Neutrophil (primary cell): ENCODE measurements around the gene PGM3.
"Not testable (repeated sequence)": the region's sequence is repeated elsewhere in the genome, so short reads cannot be mapped to it uniquely, and the experiment has no call there.

Experiments used
- H3K27ac ChIP-seq: fragments of 200-600 bp; sonication (generic); 2 replicates; pipeline ENCODE4 v1.5.1; 2016; ENCODE audit warnings: mild to moderate bottlenecking, moderate library complexity
- H3K27me3 ChIP-seq: fragments of 200-600 bp; sonication (generic); 2 replicates; pipeline ENCODE4 v1.6.0; 2016; ENCODE audit warnings: mild to moderate bottlenecking
- H3K36me3 ChIP-seq: fragments of 200-600 bp; sonication (generic); 2 replicates; pipeline ENCODE4 v1.5.1; 2017
- H3K4me1 ChIP-seq, 2 experiments: fragments of 200-600 bp in 1 of 2; sonication (generic) in 1 of 2; 1 replicate in 1 of 2; 2 replicates in 1 of 2; pipeline versions ENCODE4 v1.5.1 to v1.6.1; 2013 to 2016; ENCODE audit warnings: low read depth in 1 of 2, low read length in 1 of 2, mild to moderate bottlenecking in 1 of 2, moderate library complexity in 1 of 2; ENCODE audit not compliant: control insufficient read depth in 1 of 2, insufficient read depth in 1 of 2
- H3K4me3 ChIP-seq, 2 experiments: fragments of 200-600 bp in 1 of 2; sonication (generic) in 1 of 2; 1 replicate in 1 of 2; 2 replicates in 1 of 2; pipeline ENCODE4 v1.5.1; 2013 to 2016; ENCODE audit warnings: low read depth in 1 of 2, low read length in 1 of 2, mild to moderate bottlenecking in 1 of 2, moderate library complexity in 1 of 2
- H3K9me3 ChIP-seq: fragments of 200-600 bp; sonication (generic); 2 replicates; pipeline ENCODE4 v1.5.1; 2016
- TF ChIP-seq, protein P1 (sequence below): fragments of 200-600 bp; sonication (generic); IDR thresholded peaks from 2 replicates; pipeline ENCODE4 v1.5.1; 2016; ENCODE audit warnings: antibody characterized with exemption

Gene PGM3

DNA sequence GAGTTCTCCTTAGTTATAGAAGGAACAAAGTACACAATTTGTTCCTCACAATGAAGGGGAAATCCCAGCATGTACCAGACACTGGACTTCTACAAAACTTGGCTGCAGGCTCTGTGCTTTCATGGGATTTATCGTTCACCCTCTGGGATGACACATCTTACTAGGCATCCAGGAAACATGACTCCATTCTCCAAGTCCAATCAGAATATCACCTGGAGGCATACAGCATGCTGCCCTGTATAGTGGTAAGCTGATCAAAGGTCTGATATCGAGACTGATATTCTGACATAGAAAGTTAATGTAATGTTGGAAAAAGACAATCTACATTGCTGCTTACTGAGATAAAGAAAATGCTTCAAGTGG, 6.8 kb upstream of the PGM3 start:
- peaks cover 15% of the 10 kb centered on the region for H3K27me3 ChIP-seq
- TF ChIP-seq, protein P1, sequence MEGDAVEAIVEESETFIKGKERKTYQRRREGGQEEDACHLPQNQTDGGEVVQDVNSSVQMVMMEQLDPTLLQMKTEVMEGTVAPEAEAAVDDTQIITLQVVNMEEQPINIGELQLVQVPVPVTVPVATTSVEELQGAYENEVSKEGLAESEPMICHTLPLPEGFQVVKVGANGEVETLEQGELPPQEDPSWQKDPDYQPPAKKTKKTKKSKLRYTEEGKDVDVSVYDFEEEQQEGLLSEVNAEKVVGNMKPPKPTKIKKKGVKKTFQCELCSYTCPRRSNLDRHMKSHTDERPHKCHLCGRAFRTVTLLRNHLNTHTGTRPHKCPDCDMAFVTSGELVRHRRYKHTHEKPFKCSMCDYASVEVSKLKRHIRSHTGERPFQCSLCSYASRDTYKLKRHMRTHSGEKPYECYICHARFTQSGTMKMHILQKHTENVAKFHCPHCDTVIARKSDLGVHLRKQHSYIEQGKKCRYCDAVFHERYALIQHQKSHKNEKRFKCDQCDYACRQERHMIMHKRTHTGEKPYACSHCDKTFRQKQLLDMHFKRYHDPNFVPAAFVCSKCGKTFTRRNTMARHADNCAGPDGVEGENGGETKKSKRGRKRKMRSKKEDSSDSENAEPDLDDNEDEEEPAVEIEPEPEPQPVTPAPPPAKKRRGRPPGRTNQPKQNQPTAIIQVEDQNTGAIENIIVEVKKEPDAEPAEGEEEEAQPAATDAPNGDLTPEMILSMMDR = no peak
- H3K4me3 ChIP-seq = no peak overlapping the region
- no peaks in the 10 kb centered on the region for H3K36me3 ChIP-seq
- H3K9me3 ChIP-seq = no peaks in the 10 kb centered on the region
- no peaks in the 10 kb centered on the region for H3K4me1 ChIP-seq
- H3K27ac ChIP-seq = no peak overlapping the region

GRCh38 chr6:83199173-83199862, 6.3 kb upstream of the PGM3 start:
- H3K27ac ChIP-seq = no peak overlapping the region

GRCh38 chr6:83198486-83199172, 5.6 kb upstream of the PGM3 start:
- Histone ChIP-seq H3K4me1 (peaks cover 7% of the 10 kb centered on the region in 2 experiments), H3K4me3 (no peak overlapping the region), H3K36me3 (no peaks in the 10 kb centered on the region), H3K27ac (no peak overlapping the region), H3K9me3 (no peaks in the 10 kb centered on the region), H3K27me3 (peaks cover 27% of the 10 kb centered on the region)
- TF ChIP-seq, protein P1 = no peak

More at GRCh38 chr6:83199173-83199862, 6.3 kb upstream of the PGM3 start:
- no peak overlapping the region for H3K4me3 ChIP-seq
- H3K36me3 ChIP-seq = no peaks in the 10 kb centered on the region
- peaks cover 0 to under 1% of the 10 kb centered on the region in 2 experiments for H3K4me1 ChIP-seq
- peaks cover 20% of the 10 kb centered on the region for H3K27me3 ChIP-seq
- H3K9me3 ChIP-seq = no peaks in the 10 kb centered on the region
- TF ChIP-seq, protein P1 = no peak

DNA sequence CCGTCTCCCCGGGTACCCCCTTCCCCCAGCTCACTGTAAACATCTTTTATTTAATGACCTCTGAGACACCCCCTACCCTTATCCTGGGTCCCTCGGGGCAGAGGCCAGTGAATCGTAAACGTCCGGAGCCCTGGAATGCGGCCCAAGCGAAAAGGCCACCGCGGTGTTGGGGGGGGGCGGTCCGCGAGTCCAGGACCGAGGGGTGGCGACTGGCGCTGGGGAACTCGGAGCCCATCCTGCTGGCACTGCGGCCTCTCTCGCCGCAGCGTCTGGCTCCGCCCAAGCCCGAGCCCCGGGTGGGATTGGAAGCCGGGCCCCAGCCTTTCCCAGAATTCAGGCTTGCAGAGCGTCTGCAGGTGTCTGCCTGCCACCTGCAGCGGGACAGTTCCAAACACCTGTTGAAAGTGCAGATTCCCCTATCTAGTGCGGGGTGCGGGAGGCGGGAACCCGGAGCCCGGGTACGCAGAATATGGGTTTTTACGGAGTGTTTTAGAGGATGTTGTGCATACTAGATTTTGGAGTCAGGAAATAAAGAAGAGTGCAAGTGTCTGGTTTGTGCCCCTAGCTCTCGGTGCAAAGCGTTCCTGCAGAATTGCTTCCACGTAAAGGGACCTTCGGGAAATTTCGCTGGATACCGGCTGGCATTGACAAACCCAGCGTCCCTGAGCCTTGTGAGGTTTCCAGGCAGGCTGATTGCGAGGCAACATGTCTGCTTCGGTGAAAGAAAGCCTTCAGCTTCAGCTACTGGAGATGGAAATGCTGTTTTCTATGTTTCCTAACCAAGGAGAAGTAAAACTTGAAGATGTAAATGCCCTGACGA, 892 bp upstream of the PGM3 start:
- Histone ChIP-seq H3K4me3 (peak overlapping the region; percentile 83 to 86), H3K27ac (no peak overlapping the region)

DNA sequence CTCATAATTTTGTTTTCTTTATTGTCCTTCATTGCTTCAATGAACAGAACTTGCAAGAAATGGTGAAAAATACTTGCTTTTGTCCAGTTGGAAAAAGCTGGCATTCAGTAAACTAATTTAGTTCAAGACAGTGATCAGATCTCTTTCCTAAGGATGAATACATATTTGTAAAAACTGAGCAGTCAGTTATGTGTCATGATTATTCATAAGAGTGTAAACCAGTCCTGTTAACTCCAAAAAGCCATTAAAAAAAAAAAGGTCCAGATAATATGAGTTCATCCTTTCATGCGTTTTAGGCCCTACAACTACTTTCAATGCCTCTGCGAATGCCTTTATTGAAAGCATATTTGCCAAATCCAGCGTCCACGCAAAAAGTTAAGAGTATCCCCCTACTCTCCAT, 609 bp downstream of the PGM3 start:
- Histone ChIP-seq H3K9me3 (no peaks in the 10 kb centered on the region), H3K4me1 (peaks cover 17 to 19% of the 10 kb centered on the region in 2 experiments), H3K27ac (peak overlapping the region; percentile 45), H3K36me3 (no peaks in the 10 kb centered on the region), H3K4me3 (peak overlapping the region; percentile 83 to 86), H3K27me3 (peaks cover 30% of the 10 kb centered on the region)
- TF ChIP-seq, protein P1 = no peak

More for the DNA sequence above, 892 bp upstream of the PGM3 start:
- Histone ChIP-seq H3K4me1 (peaks cover 14 to 17% of the 10 kb centered on the region in 2 experiments), H3K9me3 (no peaks in the 10 kb centered on the region), H3K36me3 (no peaks in the 10 kb centered on the region), H3K27me3 (peaks cover 30% of the 10 kb centered on the region)
- TF ChIP-seq, protein P1 = no peak

DNA sequence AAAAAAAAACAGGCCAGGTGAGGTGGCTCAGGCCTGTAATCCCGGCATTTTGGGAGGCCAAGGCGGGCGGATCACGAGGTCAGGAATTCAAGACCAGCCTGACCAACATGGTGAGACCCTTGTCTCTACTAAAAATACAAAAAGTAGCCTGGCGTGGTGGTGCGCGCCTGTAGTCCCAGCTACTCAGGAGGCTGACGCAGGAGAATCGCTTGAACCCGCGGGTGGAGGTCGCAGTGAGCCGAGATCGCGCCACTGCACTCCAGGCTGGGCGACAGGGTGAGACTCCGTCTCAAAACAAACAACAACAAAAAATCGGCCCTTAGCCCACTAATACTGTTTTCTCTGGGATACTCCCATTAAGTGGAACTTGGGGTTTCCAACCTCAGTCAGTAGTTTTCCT, 1.1 kb downstream of the PGM3 start:
- H3K27ac ChIP-seq, H3K9me3 ChIP-seq, H3K36me3 ChIP-seq, H3K4me3 ChIP-seq: not testable (repeated sequence)
- peaks cover 22 to 23% of the 10 kb centered on the region in 2 experiments for H3K4me1 ChIP-seq
- H3K27me3 ChIP-seq = peaks cover 30% of the 10 kb centered on the region
